Fibroblast of villous mesenchyme (primary cell): ENCODE results near the gene PPP1R14C. TPM values are rescaled to one million over a fixed set of nuclear protein-coding genes. Genes with fewer than 3 reads are reported as not detected.

Experiments used
- DNase-seq: peaks from one replicate; pipeline ENCODE4 v3.0.0-alpha.2; 2010; ENCODE audit warnings: low read depth
- H3K4me3 ChIP-seq: 2 replicates; pipeline ENCODE4 v1.5.1; 2011; ENCODE audit warnings: low read depth, mild to moderate bottlenecking, low read length
- CTCF ChIP-seq: IDR thresholded peaks from 2 replicates; pipeline ENCODE4 v1.5.1; 2012; ENCODE audit warnings: low read depth, mild to moderate bottlenecking, low read length; ENCODE audit not compliant: insufficient read depth
- total RNA-seq: library from RNA; depleted of rRNA; stranded (reverse); fragments of >200 nt; gene quantifications from 2 replicates; pipeline ENCODE4 v1.2.3, GENCODE V29; 2012

PPP1R14C gene
- total RNA-seq, 1 donor, result not detected

DNA sequence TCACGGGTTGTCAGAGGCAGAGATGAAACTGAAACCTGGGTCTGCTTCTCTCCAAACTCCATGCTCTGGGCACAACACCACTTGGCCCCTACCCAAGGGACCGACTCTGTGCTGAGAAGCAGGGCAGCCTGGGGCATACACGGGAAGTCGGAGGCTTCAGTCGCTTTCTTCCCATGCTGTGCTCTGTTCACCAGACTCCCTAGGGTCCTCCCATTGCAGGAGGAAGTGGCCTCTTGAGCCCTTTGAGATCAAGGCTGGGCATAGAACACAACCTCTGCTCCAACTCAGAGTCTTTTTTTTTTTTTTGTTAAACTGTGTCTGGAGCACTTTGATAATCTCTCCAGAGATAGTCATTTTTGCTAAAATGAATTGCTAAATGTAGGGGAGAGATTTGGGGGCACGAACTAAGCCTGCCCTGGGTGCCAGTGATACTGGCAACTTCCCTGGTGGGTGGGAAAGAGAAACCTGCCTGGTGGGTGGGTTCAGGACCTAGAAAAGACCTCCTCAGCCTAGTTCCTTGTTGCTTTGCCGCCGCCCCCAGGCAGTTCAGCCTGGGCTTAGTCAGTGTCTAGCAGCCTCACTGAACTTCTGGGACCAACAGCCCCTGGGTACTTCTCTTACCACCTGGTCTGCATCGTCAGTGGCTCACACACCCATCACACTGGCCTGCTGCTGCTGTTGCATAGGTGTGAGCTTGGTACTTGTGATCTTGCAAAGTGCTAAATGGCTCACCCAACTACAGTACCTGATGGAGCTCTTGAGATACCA is 62.0 kb downstream of the PPP1R14C start:
- no peak for TF ChIP-seq CTCF
- no peak overlapping the region for H3K4me3 ChIP-seq
- no peak for DNase-seq

DNA sequence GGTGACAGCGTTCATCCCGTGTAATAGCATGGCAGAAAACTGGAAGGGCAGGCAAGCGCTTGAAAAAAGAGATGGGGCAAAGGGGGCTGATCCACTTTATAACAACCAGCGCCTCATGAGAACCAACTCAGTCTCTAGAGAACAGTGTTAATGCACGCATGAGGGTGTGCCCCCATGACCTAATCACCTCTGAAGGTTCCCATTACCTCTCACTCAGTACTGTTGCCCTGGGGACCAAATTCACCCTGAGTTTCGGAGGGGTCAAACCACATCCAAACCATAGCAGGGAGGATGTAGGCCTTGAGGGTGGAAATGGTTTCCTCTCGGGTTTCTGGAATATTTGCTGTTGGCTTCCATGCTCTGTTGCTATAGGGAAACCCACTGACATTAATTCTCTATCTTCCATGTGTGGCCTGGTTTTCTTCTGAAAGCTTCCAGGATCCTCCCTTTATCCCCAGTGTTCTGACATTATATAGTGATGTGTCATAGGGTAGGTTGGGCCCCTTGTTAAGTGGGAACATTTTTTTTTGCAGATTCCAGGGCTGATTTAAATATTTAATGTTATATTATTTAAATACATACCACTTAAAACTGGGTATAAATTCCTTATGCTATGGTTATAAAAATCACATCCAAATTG is 65.2 kb downstream of the PPP1R14C start:
- no peak for TF ChIP-seq CTCF
- no peak for DNase-seq
- no peak overlapping the region for H3K4me3 ChIP-seq

DNA sequence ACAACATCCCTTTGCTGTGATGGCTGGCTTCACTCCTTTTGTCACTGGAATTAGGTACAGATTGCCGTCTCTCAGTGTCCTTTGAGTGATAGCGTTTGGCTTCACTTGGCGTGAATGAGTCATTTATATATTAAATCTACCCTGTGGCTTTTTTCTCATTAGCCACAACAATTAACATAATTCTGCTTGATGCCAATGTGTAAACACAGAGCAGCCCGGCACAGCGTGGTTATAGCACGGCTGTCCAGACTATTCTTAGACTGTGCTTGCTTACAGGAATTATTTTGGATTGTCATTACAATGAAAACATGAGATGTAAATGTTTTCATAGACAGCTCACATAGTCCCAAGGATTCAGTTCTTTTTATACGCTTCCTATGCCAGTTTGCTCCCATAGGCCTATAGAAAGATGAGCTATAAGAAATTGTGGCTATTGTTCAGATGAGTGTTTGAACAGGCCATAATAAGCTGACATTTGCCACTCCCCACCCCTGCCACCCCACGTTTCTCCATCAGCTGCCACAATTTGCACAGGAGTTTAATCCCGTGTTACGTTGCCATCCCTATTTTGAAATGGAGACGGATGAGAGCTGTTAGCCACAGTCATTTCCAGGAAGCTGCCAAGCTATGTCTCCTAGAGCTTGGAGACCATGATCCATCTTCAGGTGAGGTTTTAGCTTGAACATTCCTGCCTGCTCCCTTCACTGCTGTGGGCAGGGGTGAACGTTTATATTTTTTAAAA is 65.9 kb downstream of the PPP1R14C start:
- no peak overlapping the region for H3K4me3 ChIP-seq
- no peak for TF ChIP-seq CTCF
- no peak for DNase-seq

DNA sequence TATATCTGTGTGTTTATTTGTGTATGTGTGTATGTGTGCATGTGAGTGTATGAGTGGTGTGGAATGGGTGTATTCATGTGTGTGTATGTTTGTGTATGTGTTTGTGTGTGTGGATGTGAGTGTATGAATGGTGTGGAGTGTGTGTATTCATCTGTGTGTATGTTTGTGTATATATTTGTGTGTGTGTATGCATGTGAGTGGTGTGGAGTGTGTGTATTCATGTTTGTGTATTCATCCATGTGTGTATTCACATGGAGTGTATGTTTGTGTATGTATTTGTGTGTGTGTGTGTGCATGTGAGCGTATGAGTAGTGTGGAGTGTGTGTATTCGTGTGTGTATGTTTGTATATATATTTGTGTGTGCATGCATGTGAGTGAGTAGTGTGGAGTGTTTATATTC is 66.6 kb downstream of the PPP1R14C start:
- no peak overlapping the region for H3K4me3 ChIP-seq
- TF ChIP-seq CTCF, result no peak
- no peak for DNase-seq

DNA sequence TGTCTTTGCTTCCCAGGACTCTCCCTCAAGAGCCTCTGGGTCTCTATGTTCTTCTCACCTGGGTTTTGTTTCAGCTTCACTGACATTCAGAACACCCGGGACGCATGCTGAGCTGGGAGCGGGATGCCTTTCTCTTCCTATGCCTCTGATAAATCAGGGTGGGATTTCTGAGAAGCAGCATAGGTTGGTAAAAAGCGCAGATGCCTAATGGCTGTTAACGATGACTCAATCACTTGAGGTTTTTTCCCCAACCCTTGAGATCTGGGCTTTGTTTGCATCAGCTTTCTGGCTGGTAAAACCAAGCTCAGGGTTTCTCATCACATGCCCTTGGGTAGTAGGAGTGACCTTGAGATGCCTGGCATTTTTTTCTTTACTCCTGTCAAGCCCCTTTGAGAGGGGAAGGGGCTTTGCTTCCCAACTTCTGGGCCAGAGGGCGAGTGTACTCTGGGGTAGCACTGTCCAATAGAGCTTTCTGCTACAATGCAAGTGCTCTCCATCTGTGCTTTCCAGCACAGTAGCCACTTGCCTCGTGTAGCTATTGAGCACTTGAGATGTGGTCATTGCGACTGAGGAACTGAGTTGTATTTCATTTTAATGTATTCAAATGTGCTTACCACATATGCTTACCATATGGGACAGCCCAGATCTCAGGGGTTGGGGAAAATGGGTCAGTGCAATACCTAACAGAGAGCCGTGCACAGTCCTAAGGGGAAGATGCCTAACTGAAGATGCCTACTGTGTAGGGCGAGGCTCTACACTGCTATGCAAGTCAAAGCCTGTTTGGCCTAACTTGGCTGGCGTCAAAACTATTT is 69.1 kb downstream of the PPP1R14C start:
- no peak for DNase-seq
- TF ChIP-seq CTCF, result no peak
- no peak overlapping the region for H3K4me3 ChIP-seq

- DNase-seq, result no peak
- no peak for TF ChIP-seq CTCF
Measured at GRCh38 chr6:150212778-150213177, 69.9 kb downstream of the PPP1R14C start.

More at GRCh38 chr6:150212778-150213177, 69.9 kb downstream of the PPP1R14C start:
- H3K4me3 ChIP-seq, result no peak overlapping the region
